DOHH2 (cell line): ENCODE data around the gene SURF2.

Source experiments
- EZH2phosphoT487 ChIP-seq: fragments of 200-600 bp; sonication (generic); IDR thresholded peaks from 2 replicates; pipeline ENCODE4 v1.6.1; 2017; ENCODE audit warnings: borderline replicate concordance, mild to moderate bottlenecking, antibody characterized with exemption, low read length, moderate library complexity, mixed read lengths
- TF ChIP-seq, protein P1 (sequence below): fragments of 200-600 bp; sonication (generic); IDR thresholded peaks from one replicate; pipeline ENCODE4 v1.5.1; 2014; ENCODE audit warnings: antibody characterized with exemption, mild to moderate bottlenecking, low read depth, low read length; ENCODE audit not compliant: poor library complexity, severe bottlenecking

DNA sequence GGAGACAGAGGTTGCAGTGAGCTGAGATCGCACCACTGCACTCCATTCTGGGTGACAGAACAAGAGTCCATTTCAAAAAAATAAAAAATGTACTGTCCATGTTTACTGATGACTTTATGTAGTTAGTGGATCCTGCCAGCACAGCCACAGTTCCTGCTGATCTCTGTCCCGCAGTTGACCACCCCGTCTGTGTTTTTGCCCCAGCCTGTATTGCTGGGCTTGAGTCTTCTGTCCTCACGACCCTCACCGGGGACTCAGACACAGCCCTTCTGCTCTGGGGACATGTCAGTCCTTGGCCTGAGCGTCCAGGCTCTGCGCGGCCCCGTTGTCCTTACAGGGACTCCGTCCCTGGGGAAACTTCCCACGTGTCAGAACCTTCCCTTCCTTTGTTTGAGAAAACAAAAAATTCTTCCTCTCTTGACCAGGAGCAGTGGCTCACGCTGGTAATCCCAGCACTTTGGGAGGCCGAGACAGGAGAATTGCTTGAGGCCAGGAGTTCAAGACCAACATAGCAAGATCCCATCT lies 34.9 kb upstream of the SURF2 start:
- TF ChIP-seq, protein P1, sequence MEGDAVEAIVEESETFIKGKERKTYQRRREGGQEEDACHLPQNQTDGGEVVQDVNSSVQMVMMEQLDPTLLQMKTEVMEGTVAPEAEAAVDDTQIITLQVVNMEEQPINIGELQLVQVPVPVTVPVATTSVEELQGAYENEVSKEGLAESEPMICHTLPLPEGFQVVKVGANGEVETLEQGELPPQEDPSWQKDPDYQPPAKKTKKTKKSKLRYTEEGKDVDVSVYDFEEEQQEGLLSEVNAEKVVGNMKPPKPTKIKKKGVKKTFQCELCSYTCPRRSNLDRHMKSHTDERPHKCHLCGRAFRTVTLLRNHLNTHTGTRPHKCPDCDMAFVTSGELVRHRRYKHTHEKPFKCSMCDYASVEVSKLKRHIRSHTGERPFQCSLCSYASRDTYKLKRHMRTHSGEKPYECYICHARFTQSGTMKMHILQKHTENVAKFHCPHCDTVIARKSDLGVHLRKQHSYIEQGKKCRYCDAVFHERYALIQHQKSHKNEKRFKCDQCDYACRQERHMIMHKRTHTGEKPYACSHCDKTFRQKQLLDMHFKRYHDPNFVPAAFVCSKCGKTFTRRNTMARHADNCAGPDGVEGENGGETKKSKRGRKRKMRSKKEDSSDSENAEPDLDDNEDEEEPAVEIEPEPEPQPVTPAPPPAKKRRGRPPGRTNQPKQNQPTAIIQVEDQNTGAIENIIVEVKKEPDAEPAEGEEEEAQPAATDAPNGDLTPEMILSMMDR = no peak
- TF ChIP-seq EZH2phosphoT487 = no peak
